HUES6 (cell line): ENCODE data around the gene PRKCQ.
"Not testable (repeated sequence)": the region's sequence is repeated elsewhere in the genome, so short reads cannot be mapped to it uniquely, and the experiment has no call there.

Experiments
- H3K27ac ChIP-seq: 2 replicates; pipeline ENCODE4 v1.7.0; 2013; ENCODE audit warnings: low read depth, mild to moderate bottlenecking, low read length, inconsistent platforms
- H3K27me3 ChIP-seq: 2 replicates; pipeline ENCODE4 v1.6.1; 2013; ENCODE audit warnings: low read length; ENCODE audit not compliant: control insufficient read depth, insufficient read depth
- H3K36me3 ChIP-seq: 2 replicates; pipeline ENCODE4 v1.6.1; 2013; ENCODE audit warnings: low read length; ENCODE audit not compliant: control insufficient read depth, insufficient read depth
- H3K4me1 ChIP-seq: 2 replicates; pipeline ENCODE4 v1.6.1; 2013; ENCODE audit warnings: low read length; ENCODE audit not compliant: control insufficient read depth, insufficient read depth
- H3K4me3 ChIP-seq: 2 replicates; pipeline ENCODE4 v1.5.1; 2013; ENCODE audit warnings: low read depth, low read length
- H3K9ac ChIP-seq: one replicate; pipeline ENCODE4 v1.6.1; 2013; ENCODE audit warnings: mild to moderate bottlenecking, low read length
- H3K9me3 ChIP-seq: 2 replicates; pipeline ENCODE4 v1.6.1; 2013; ENCODE audit warnings: low read depth, low read length; ENCODE audit not compliant: control insufficient read depth, insufficient read depth

Gene PRKCQ

DNA sequence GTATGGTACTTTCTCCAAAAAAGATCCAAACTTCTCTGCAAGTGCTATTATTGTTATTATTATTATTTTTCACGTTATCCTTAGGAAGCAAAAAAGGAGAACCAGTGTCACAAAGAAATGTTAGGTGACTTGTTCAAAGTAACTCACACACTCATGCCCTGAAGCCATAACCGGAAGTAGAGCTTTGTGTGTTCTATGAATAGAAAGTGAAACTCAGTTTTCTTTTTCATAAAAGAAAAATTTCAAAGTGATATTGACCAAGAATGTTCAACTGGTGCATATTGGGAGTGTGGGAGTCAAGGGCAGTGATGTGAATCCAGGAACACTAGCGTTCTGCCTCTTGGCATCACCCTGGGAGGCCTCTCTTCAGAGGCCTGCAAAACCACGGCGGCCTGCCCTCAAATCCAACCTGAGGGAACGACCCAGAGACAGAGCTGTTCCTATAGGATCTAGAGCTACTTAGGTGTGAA lies 106.1 kb downstream of the PRKCQ start:
- no peaks in the 10 kb centered on the region for H3K4me1 ChIP-seq
- H3K27me3 ChIP-seq = no peaks in the 10 kb centered on the region
- no peak overlapping the region for H3K9ac ChIP-seq
- H3K9me3 ChIP-seq = no peaks in the 10 kb centered on the region
- H3K36me3 ChIP-seq = peaks cover 21% of the 10 kb centered on the region
- no peak overlapping the region for H3K4me3 ChIP-seq
- no peak overlapping the region for H3K27ac ChIP-seq

DNA sequence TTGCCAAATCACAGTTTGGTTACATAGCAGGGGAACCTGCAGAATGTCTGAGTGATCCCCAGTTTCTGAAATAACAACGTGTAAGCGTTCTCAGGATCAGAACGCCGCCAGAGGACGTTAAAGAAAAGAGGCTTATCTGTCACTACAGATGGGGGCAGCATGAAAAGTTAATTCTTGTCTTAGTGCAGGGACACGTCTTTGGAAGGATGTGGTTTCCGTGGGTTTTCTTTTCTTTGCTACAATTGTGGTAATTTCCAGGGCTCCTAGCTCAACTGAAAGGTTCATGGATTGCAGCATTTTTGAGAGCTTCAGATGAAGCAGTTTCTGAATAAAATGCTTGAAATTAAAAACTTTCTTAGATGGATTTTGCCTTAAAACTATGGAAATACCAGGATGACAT lies 106.6 kb downstream of the PRKCQ start:
- Histone ChIP-seq H3K36me3 (peaks cover 17% of the 10 kb centered on the region), H3K9ac (no peak overlapping the region), H3K27ac (no peak overlapping the region), H3K27me3 (no peaks in the 10 kb centered on the region), H3K4me3 (no peak overlapping the region), H3K4me1 (no peaks in the 10 kb centered on the region), H3K9me3 (no peaks in the 10 kb centered on the region)

DNA sequence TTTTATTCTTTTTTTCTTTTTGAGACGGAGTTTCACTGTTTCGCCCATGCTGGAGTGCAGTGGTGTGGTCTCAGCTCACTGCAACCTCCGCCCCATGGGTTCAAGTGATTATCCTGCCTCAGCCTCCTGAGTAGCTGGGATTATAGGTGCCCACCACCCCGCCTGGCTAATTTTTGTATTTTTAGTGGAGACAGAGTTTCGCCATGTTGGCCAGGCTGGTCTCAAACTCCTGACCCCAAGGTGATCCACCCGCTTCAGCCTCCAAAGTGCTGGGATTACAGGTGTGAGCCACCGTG lies 107.4 kb downstream of the PRKCQ start:
- not testable (repeated sequence) for H3K9me3 ChIP-seq, H3K4me3 ChIP-seq, H3K4me1 ChIP-seq, H3K36me3 ChIP-seq, H3K27me3 ChIP-seq, H3K9ac ChIP-seq, H3K27ac ChIP-seq

DNA sequence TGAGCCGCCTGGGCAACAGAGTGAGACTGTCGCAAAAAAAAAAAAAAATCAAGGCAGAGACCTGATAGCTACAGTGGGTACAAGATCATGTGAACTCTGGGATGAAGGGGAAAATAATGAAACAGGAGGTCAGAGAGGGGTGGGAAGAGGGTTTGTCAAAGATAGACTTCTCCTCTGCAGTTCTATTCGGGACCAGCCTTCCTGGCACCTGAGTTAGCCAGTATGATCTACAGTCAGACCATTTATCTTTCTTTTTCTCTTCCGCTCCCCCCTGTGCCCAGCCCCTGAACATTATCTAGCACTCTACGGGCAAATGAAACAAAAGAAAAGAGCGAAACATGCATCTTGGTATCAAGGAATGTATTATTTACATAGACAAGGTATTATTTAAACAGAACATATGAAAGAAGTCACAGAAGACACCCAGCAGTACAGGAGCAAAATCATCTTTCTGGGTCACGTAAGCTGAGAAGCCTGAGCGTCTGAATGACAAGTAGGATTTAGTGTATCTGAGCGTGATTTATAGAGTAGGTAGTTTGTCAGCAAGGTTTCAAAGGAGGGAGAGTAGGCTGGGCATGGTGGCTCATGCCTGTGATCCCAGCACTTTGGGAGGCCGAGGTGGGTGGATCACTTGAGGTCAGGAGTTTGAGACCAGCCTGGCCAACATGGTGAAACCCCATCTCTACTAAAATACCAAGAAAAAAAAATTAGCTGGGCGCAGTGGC lies 109.0 kb downstream of the PRKCQ start:
- peaks cover 9% of the 10 kb centered on the region; the same call in 1 of the 2 replicates for H3K4me1 ChIP-seq
- no peak overlapping the region for H3K27ac ChIP-seq
- H3K9me3 ChIP-seq = no peaks in the 10 kb centered on the region
- no peaks in the 10 kb centered on the region for H3K27me3 ChIP-seq
- no peak overlapping the region for H3K9ac ChIP-seq
- H3K4me3 ChIP-seq = no peak overlapping the region
- peaks cover 17% of the 10 kb centered on the region; the same call in 1 of the 2 replicates for H3K36me3 ChIP-seq

DNA sequence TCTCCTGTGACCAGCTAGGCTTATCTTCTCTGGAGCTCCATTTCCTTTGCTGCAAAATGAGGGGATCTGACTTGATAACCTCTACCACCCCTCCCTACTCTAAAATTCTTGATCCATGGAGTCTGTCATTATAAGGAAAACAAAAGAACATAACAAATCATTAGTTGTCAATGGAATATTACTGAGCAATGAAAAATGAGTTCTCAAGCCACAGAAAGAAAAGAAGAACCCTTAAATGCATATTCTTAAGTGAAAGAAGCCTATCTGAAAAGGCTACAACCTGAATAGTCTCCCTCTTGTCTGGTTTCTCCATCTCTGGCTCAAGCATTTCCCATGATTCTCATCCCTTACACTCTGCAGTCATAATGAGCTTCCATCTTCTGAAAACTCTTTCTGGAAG lies 110.4 kb downstream of the PRKCQ start:
- no peaks in the 10 kb centered on the region for H3K9me3 ChIP-seq
- no peak overlapping the region for H3K9ac ChIP-seq
- peaks cover 9% of the 10 kb centered on the region; the same call in 1 of the 2 replicates for H3K4me1 ChIP-seq
- H3K27ac ChIP-seq = no peak overlapping the region
- no peak overlapping the region for H3K4me3 ChIP-seq
- H3K36me3 ChIP-seq = peaks cover 17% of the 10 kb centered on the region; the same call in 1 of the 2 replicates
- no peaks in the 10 kb centered on the region for H3K27me3 ChIP-seq

DNA sequence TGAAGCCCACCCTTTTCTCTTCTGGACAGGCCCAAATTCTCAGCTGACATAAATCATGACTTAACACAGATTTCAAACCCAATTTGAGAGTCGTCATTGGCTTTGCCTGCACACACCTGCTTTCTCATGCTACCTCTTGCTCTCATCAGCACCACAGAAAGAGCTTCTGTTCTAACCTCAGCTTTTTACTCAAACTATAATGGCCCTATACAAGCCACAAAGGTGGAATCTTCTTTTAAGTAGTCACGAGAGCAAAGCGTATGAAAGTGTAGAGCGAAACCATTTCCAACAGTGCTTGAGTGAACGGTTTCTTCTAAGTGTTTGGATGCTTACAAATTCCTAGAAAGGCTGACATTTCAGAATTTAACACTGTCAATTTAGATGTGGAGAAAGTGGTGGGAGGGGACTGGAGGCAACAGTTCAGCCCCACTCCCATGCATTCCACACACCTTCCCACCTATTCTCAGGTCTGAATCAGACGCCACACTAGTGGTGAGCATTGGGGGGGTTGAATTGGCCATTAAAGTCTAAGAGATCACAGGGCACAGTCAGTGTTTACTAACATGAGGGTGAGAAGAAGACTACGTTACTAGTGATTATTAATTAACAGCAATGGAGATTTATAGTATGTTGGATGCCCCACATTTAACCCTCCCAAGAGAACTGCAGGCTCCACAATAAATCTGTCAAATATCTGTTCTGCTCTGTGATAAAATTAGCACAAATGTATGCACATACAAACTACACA lies 114.0 kb downstream of the PRKCQ start:
- Histone ChIP-seq H3K36me3 (peaks cover 39% of the 10 kb centered on the region), H3K27me3 (no peaks in the 10 kb centered on the region), H3K27ac (no peak overlapping the region), H3K4me1 (peaks cover 9% of the 10 kb centered on the region; the same call in 1 of the 2 replicates), H3K4me3 (no peak overlapping the region), H3K9me3 (no peaks in the 10 kb centered on the region), H3K9ac (no peak overlapping the region)

DNA sequence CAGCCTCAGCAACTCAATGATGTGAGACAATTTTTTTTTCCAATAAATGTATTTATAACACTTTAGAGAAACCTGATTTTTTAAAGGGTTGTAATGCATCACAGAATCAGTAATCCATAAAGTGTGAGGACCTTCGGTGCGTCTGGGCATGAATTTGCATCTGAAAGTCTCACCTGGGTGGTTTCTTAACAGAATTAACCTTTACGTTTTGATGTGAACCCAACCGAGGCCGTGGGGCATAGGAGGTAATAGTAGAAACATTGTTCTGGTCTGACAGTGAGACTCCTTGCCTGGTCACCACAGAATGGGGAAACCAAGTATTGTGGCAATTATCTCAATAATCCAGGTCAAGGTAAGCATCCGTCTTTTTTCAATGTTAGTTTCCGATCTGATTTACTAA lies 114.6 kb downstream of the PRKCQ start:
- H3K36me3 ChIP-seq = peaks cover 45% of the 10 kb centered on the region
- no peak overlapping the region for H3K4me3 ChIP-seq
- H3K9me3 ChIP-seq = peaks cover 3% of the 10 kb centered on the region; the same call in 1 of the 2 replicates
- H3K4me1 ChIP-seq = peaks cover 9% of the 10 kb centered on the region; the same call in 1 of the 2 replicates
- H3K27me3 ChIP-seq = no peaks in the 10 kb centered on the region
- no peak overlapping the region for H3K9ac ChIP-seq
- no peak overlapping the region for H3K27ac ChIP-seq

DNA sequence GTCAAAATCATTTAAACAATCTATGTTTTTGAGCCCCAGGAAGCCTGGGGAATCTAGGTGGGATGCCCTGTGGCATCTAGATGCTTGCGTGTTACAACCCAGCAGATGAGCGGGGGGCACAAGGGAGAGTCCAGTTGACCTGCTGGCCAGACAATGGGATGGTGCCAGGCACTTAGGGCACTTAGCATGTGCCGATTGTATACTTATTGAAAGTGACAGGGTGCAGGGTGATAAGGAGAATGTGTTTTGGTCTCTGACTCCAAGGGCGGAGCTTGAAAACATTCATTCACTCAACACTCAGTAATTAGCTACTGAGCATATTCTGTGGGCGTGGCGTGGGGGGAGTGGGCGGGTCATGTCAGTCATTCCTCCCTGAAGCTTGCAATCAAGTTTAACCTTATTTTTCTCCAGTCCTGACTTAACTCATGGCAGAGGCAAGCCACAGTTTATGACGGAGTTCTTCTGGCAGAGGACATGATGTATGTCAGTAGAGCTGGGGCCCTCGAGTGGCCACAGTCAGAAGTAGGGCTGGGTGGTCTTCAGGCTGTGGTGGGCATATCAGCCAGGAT lies 115.1 kb downstream of the PRKCQ start:
- peaks cover 9% of the 10 kb centered on the region; the same call in 1 of the 2 replicates for H3K4me1 ChIP-seq
- H3K4me3 ChIP-seq = no peak overlapping the region
- H3K9ac ChIP-seq = no peak overlapping the region
- H3K9me3 ChIP-seq = peaks cover 3% of the 10 kb centered on the region; the same call in 1 of the 2 replicates
- no peaks in the 10 kb centered on the region for H3K27me3 ChIP-seq
- no peak overlapping the region for H3K27ac ChIP-seq
- H3K36me3 ChIP-seq = peaks cover 46% of the 10 kb centered on the region

DNA sequence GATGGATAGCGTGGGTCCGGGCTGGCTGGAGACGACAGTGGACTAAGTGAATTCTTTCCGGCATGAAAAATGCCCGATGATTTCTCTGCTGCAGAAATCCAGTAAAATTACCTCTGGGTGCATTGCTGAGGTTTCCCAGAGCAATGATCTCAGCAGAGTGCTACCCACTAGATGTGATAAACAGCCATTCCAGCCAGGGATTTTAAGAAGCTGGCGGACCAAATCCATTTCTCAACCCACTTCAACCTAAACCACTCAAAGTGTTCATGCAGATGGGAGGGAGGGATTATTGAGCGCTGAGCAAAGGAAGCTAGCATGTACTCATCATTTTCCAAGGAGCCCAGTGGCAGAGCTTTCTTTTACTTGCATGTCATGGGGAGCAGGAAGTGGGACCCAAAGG lies 116.7 kb downstream of the PRKCQ start:
- Histone ChIP-seq H3K27me3 (no peaks in the 10 kb centered on the region), H3K9me3 (peaks cover 3% of the 10 kb centered on the region; the same call in 1 of the 2 replicates), H3K27ac (no peak overlapping the region), H3K9ac (no peak overlapping the region), H3K4me3 (no peak overlapping the region), H3K36me3 (peaks cover 58% of the 10 kb centered on the region), H3K4me1 (peaks cover 9% of the 10 kb centered on the region; the same call in 1 of the 2 replicates)

DNA sequence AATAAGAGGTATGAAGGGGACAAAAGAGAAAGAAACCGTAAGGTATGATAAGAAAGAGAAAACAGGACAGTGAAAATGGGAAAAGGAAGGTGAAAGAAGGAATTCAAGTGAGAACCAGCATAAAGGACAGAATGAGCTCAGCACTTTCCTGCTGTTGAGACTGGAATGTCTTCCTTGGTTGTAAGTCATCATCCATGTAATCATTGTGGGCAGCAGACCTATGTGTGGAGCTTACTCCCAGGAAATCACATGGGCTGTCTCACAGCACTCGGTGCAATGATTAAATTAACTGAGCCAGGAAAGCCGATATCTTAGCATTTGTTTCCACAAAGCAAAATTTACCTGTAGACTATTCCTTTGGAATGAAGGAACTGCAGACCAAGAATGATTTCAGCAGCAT lies 118.1 kb downstream of the PRKCQ start:
- Histone ChIP-seq H3K36me3 (peaks cover 67% of the 10 kb centered on the region), H3K27me3 (no peaks in the 10 kb centered on the region), H3K9ac (no peak overlapping the region), H3K27ac (no peak overlapping the region), H3K4me1 (peaks cover 3% of the 10 kb centered on the region; the same call in 1 of the 2 replicates), H3K9me3 (peaks cover 3% of the 10 kb centered on the region; the same call in 1 of the 2 replicates), H3K4me3 (no peak overlapping the region)

DNA sequence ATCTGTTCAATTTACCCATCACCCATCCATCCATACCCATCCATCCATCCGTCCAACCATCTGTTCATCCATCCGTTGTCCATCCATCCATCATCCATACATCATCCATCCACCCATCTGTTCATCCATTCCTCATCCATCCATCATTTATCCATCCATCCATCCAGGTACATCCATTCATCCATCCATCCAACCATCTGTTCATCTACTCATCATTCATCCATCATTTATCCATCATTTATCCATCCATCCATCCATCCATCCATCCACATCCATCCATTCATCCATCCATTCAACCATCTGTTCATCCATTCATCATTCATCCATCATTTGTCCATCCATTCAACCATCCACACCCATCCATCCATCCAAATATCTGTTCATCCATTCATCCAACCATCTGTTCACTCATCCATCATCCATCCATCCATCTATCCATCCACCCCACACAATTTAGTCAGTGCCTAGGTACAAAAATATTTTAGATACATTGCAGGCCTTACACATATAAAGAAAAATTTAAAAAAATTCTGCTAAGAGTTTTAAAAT lies 119.1 kb downstream of the PRKCQ start:
- peaks cover 71% of the 10 kb centered on the region for H3K36me3 ChIP-seq

More for the DNA sequence above, 119.1 kb downstream of the PRKCQ start:
- Histone ChIP-seq H3K4me1 (no peaks in the 10 kb centered on the region), H3K9ac (no peak overlapping the region), H3K27ac (no peak overlapping the region), H3K27me3 (no peaks in the 10 kb centered on the region), H3K4me3 (no peak overlapping the region), H3K9me3 (peaks cover 3% of the 10 kb centered on the region; the same call in 1 of the 2 replicates)
